GM12892 (cell line): ENCODE measurements around the gene RTN4R.

ENCODE experiments used
- POLR2A ChIP-seq: IDR thresholded peaks from 2 replicates; pipeline ENCODE4 v1.6.1; 2011; ENCODE audit warnings: low read depth, low read length, control low read depth
- POLR2AphosphoS5 ChIP-seq: IDR thresholded peaks from 2 replicates; pipeline ENCODE4 v1.6.1; 2011; ENCODE audit warnings: low read depth, low read length, control low read depth

DNA sequence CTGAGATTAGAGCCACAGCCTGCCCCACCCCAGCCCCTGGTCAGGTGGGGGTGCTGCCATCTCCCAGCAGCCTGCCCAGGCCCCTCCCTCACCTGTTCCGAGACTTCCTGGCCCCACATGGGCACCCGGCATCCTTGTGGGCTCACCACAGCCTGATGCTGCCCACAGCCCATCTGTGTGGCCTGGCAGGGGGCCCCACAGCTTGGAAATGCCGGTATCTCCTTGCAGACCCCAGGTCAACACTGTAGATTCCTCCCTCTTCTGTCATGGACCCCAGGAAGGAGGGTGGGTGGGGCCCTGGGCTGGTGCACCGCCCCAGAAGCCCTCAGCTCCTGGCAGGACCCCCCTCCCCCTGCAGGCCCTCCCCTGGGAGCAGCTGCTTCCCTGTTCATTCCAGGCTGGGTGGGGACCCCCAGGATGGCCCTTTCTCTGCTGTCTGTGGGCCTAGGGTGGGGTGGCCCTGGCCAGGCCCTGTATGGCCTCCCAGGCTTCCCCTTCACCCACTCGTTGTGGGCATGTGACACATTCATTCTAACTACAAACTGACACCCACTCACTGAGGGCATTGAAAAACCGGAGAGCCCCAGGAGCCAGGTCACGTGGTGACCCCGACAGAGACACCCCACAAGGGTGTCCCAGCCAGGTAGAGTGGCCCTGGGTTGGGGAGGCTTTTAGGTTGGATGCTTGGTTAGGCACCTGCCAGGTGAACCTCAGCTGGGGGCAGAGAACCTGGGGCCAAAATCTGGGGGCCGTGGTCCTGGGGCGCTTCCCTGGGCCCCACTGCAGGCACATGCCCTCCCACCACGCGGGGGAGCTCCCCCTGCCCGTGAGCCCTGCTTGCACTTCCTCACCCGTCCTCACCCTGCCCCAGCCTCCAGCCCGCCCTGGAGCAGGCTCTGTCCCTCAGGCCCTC lies 73.2 kb downstream of the RTN4R start:
- TF ChIP-seq POLR2AphosphoS5 (no peak), POLR2A (no peak)
